Tibial artery (tissue), 4 donors: Measurements from ENCODE around the gene ACOT4.
"Not testable (repeated sequence)": the region's sequence is repeated elsewhere in the genome, so short reads cannot be mapped to it uniquely, and the experiment has no call there.

Source experiments
- DNase-seq, 2 donors: peaks; one replicate each; pipeline ENCODE4 v3.0.0-alpha.2; 2019
- H3K27ac ChIP-seq, 2 donors: fragments of 200-600 bp; sonication (generic) in 1 of 2; 1 replicate in 1 of 2; 2 replicates in 1 of 2; pipeline ENCODE4 v1.5.1; 2018 to 2019; ENCODE audit warnings: mild to moderate bottlenecking in 1 of 2
- H3K27me3 ChIP-seq, 2 donors: fragments of 200-600 bp; sonication (generic) in 1 of 2; one replicate each; pipeline versions ENCODE4 v1.5.1 to v1.6.0; 2016 to 2019
- H3K36me3 ChIP-seq, 3 donors: fragments of 200-600 bp; sonication (generic) in 2 of 3; one replicate each; pipeline ENCODE4 v1.5.1; 2016 to 2019; ENCODE audit warnings: mild to moderate bottlenecking in 2 of 3
- H3K4me1 ChIP-seq, 4 donors: fragments of 200-600 bp; sonication (generic) in 2 of 4; 1 replicate in 3 of 4; 2 replicates in 1 of 4; pipeline ENCODE4 v1.5.1; 2016 to 2019
- H3K4me3 ChIP-seq, 2 donors: fragments of 200-600 bp; sonication (generic) in 1 of 2; 1 replicate in 1 of 2; 2 replicates in 1 of 2; pipeline ENCODE4 v1.5.1; 2018 to 2019; ENCODE audit warnings: mild to moderate bottlenecking in 2 of 2
- H3K9me3 ChIP-seq, 3 donors: fragments of 200-600 bp; sonication (generic) in 1 of 3; one replicate each; pipeline ENCODE4 v1.5.1; 2016 to 2019
- CTCF ChIP-seq, 2 experiments: fragments of 200-600 bp in 1 of 2; fragments of 450-650 bp in 1 of 2; IDR thresholded peaks; one replicate each; pipeline ENCODE4 v1.5.1; 2017 to 2019; ENCODE audit warnings: antibody characterized with exemption in 2 of 2, mild to moderate bottlenecking in 1 of 2, moderate library complexity in 1 of 2
- intact Hi-C: fragments of 100-400 bp; cut with DNase I; formaldehyde crosslinking; loops from one replicate; pipeline ENCODE4 v1.15.0; 2023; ENCODE audit warnings: low total_unique reads

The ACOT4 gene

GRCh38 chr14:73633116-73634010, 41.7 kb downstream of the ACOT4 start:
- Histone ChIP-seq H3K9me3 (no peaks in the 10 kb centered on the region), H3K4me3 (peak overlapping the region; percentile 55 to 78), H3K27me3 (no peaks in the 10 kb centered on the region), H3K4me1 (peaks cover 0 to 13% (median 4%) of the 10 kb centered on the region in 4 donors), H3K27ac (peak overlapping the region; percentile 61 to 63), H3K36me3 (no peaks in the 10 kb centered on the region)
- DNase-seq = peak; percentile 41 to 81
- intact Hi-C loops = loop anchor here (2.0 kb wide), 1 partner anchor 125 kb away; no protein-coding TSS in a partner anchor
- TF ChIP-seq CTCF (IDR thresholded peaks at IDR 0.05) = peak; percentile 80 to 84

DNA sequence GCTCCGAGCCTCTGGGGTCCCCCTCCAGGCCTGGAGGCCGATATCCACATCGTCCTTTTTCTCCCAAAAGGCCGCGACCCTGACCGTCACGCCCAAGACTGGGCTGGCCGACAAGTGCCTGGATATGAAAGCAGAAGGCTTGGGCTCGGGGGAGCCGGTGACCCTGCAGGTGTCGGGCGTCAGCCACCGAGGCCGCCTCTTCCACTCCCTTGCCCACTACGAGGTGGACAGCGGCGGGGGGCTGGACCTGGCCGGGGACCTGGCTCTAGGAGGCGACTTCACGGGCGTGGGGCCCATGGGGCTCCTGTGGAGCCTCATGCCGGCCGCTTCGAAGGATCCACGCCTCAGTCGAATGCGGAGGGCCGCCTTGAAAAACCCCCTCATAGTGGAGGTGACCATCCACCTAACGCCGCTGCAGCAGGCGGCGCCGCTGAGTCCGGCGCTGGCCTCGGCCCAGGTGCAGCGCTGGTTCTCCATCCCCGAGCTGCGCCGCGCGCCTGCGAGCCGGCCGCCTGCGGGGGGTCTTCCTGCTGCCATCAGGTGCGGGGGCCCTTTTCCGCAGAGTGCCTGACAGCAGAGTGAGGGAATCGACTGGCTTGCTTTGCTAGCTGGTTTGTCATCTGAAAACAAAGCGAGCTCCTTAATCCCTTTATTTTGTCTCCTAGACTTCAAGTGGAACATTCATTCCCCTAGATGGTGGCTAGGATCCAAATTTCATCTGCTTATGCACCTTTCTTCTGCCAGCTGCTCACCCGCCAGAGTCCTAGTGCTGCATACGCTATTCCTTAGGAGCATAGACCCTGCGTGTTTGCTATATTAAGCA, 42.5 kb downstream of the ACOT4 start:
- peaks cover 0 to 13% (median 4%) of the 10 kb centered on the region in 4 donors for H3K4me1 ChIP-seq
- intact Hi-C loops = loop anchor here (2.0 kb wide), 1 partner anchor 125 kb away; no protein-coding TSS in a partner anchor
- DNase-seq = peak; percentile 22 to 69
- H3K9me3 ChIP-seq = no peaks in the 10 kb centered on the region
- no peaks in the 10 kb centered on the region for H3K27me3 ChIP-seq
- peak; percentile 18 to 34 for TF ChIP-seq CTCF (IDR thresholded peaks at IDR 0.05)
- H3K36me3 ChIP-seq = no peaks in the 10 kb centered on the region
- peak overlapping the region; percentile 61 to 63 for H3K27ac ChIP-seq
- H3K4me3 ChIP-seq = peak overlapping the region; percentile 55 to 78

DNA sequence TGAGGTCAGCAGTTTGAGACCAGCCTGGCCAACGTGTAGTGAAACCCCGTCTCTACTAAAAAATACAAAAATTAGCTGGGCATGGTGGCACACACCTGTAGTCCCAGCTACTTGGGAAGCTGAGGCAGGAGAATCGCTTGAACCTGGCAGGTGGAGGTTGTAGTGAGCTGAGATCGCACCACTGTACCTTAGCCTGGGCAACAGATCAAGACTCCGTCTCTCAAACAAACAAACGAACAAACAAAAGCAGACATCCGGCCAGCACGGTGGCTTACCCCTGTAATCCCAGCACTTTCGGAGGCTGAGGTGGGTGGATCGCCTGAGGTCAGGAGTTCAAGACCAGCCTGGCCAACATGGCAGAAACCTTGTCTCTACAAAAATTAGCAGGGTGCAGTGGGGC, 44.7 kb downstream of the ACOT4 start:
- H3K27me3 ChIP-seq, H3K36me3 ChIP-seq, intact Hi-C loops, DNase-seq, H3K9me3 ChIP-seq, H3K4me3 ChIP-seq: not testable (repeated sequence)
- peaks cover 0 to 13% (median 4%) of the 10 kb centered on the region in 4 donors for H3K4me1 ChIP-seq
- peak overlapping the region in 1 of 2 donors; percentile 34 for H3K27ac ChIP-seq

- no peak overlapping the region for H3K4me3 ChIP-seq
- H3K4me1 ChIP-seq = peaks cover 0 to 13% (median 4%) of the 10 kb centered on the region in 4 donors
- no peak overlapping the region for H3K27ac ChIP-seq
- no peaks in the 10 kb centered on the region for H3K9me3 ChIP-seq
- H3K36me3 ChIP-seq = no peaks in the 10 kb centered on the region
- H3K27me3 ChIP-seq = no peaks in the 10 kb centered on the region
- DNase-seq = no peak
- TF ChIP-seq CTCF (IDR thresholded peaks at IDR 0.05) = no peak
- intact Hi-C loops = no loop called here
Observed at GRCh38 chr14:73637830-73638229, 46.2 kb downstream of the ACOT4 start.

- Histone ChIP-seq H3K36me3 (no peaks in the 10 kb centered on the region), H3K9me3 (no peaks in the 10 kb centered on the region), H3K4me3 (no peak overlapping the region), H3K27me3 (no peaks in the 10 kb centered on the region), H3K4me1 (peaks cover 0 to 14% (median 10%) of the 10 kb centered on the region in 4 donors), H3K27ac (no peak overlapping the region)
- intact Hi-C loops = loop anchor here (5.0 kb wide), 1 partner anchor 71 kb away; the partner anchor contains the start of gene PNMA1
- TF ChIP-seq CTCF (IDR thresholded peaks at IDR 0.05) = no peak
- no peak for DNase-seq
Observed at GRCh38 chr14:73640796-73641365, 49.2 kb downstream of the ACOT4 start.
